HT-29 (cell line): ENCODE data around the gene AOPEP. TPM values are rescaled to one million over a fixed set of nuclear protein-coding genes. Genes with fewer than 3 reads are reported as not detected.

Experiments used
- DNase-seq: peaks from one replicate; pipeline ENCODE4 v3.0.0-alpha.2; 2015; ENCODE audit warnings: low spot score
- total RNA-seq: library from RNA; depleted of rRNA; stranded (reverse); fragments of >200 nt; shearing (Covaris generic); gene quantifications from 2 replicates; pipeline ENCODE4 v1.2.3, GENCODE V29; 2014

Gene AOPEP
- total RNA-seq, 1 experiment from 2014 or later, result 19.9 TPM

GRCh38 chr9:95093586-95093985, 367.1 kb downstream of the AOPEP start:
- no peak for DNase-seq

GRCh38 chr9:95094002-95094401, 367.5 kb downstream of the AOPEP start:
- no peak for DNase-seq

DNA sequence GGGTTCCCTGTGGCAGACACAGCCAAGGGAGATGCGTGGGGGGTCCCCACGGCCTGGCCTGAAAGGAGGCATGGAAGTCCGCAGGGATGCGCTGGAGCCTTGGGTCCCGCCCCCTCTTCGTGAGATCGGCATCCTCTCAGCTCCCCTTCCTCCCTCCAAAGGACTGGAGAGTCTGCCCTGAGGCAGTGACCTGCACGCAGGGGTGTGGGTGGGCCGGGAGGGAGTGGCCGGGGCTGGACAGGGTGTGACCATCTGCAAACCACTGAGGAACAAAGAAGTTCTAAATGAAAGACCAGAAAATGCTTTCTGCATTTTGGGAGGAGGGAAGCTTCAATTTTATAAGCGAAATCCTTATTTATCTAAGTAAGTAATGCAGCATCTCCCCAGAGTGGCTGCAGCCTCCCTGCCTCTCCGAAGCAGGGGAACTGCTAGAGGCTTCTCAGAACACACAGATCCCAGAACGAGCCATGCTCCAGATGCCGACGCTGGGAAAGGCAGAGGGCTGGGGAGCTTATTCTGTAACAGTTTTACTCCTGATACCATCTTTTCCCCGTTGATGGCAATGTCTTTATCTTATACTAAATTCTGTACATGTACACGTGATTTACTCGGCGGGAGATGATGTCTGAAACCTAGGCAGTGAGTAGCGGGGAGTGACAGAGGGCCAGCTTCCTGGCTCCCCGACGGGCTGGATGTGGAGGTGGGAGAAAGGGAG, 369.3 kb downstream of the AOPEP start:
- DNase-seq, result no peak

- no peak for DNase-seq
Observed at GRCh38 chr9:95096381-95096780, 369.9 kb downstream of the AOPEP start.

DNA sequence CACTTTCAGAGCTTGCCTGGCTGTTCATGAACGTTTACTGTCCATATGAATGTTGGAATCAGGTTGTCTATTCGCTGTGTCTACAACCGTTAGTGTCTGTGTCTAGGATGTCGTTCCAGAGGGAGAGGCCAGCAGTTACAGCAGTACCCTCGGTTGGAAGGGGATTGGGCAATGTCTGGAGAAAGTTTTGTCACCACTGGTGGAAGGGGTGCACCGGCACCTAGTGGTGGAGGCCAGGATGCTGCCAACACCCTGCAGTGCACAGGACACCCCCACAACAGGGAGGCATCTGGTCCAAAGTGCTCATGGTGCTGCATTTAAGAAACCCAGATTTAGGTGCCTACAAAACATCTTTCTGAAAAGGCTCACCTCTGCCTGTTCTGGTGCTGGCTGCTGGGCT, 370.3 kb downstream of the AOPEP start:
- peak; percentile 26 for DNase-seq

DNA sequence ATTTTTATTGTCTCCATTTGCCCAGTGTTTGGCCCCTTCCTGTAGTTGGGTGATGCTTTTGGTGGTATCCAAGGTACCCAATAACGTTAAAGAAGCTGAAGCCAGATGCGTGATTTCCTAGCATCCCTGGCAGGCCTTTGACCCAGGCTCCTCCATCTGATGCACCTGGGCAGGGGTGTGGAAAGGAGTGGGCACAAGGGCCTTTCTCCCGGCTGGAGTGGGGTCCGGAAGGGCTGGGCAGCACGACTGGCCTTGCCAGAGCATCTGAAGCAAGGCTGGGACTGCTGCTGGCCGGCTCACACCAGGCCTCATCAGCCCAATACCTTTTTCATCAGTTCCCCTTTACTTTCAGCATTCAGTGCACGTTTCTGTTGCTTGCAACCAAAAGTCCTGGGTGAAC, 370.8 kb downstream of the AOPEP start:
- no peak for DNase-seq

DNA sequence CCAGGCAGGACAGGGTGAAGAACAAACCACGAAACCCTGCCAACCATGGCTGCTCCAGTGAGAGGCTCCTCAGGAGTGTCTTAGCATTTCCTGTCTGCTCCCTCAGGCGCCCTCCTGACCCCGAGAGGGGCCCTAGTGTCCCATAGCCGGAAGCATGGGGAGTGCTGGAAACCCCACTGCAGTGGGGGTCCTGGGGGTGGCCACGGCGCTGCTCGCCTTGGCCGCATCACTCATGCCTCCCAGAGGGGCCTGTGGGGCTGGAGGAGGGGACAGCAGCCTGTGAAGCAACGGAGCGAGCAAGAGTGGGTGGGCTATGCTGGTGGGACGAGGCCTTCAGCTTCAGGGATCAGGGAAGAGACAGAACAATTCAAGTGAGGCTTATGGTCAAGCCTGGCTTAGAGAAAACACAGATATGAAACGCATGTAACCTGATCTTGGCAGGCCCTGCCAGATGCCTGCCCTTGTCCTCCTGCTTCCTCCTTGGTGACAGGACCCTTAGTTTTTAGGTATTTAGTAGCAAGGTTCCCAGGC, 372.0 kb downstream of the AOPEP start:
- DNase-seq, result no peak

- no peak for DNase-seq
Observed at GRCh38 chr9:95099321-95100070, 373.0 kb downstream of the AOPEP start.

- no peak for DNase-seq
Observed at GRCh38 chr9:95100071-95100627, 373.6 kb downstream of the AOPEP start.

DNA sequence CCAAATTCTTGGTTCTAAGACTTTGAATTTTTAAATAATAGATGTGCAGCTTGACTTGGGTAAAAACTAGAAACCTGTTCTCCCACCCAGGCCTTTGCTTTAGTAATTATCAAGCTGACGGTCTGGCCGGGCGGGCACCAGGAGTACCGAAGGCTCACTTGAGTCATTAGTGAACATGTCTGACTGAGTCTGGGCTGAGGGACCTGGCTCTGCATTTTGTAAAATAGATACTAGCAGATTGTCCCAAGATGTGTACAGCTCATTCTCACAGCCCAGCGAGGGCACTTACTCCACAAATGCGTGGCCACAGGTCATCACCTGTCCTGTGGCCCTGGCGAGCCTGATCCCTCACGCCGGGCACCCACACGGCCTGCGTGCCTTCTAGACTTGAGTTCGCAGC, 374.8 kb downstream of the AOPEP start:
- no peak for DNase-seq

- no peak for DNase-seq
Observed at GRCh38 chr9:95102001-95102433, 375.5 kb downstream of the AOPEP start.

GRCh38 chr9:95102572-95102971, 376.1 kb downstream of the AOPEP start:
- DNase-seq, result no peak

DNA sequence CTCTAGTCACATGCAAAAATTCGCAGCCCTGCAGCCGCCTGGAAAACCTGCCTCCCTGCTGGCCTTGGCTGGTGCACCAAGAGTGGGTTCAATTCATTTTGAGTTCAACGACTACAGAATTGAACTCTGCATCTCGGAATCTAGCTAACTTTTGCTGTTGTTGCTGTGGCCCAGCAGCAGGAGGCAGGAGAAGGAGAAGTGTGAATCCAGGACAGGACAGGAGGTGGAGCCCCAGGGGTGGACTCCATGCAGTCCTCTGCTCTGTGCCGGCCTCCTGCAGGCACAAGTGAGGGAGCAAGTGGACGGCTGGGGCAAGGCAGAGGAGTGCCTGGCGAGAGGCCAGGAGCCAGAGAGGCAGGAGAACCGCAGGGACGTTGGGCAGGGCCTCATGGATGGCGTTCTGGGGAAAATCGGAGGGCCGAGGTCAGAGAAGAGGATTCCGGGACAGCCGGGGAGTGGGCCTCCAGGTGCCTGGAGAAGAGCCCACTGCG, 376.8 kb downstream of the AOPEP start:
- no peak for DNase-seq

- DNase-seq, result no peak
Observed at GRCh38 chr9:95103871-95104580, 377.5 kb downstream of the AOPEP start.

DNA sequence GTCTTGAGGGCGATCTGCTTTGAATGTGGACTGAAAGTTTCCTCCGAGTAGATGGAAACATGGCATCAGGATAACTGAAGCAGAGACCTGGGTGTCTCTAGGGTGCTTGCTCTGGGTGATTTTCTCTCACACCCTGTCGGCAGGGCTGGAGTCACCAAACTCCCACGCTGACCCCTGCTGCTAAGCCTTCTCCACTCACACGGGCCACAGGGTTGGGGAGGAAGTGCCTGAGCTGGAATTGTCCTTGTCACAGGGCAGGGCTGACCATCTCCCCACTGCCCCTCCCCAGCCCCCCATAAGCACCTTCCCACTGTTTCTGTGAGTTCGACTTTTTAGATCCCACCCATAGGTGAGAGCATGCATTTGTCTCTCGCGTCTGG, 378.1 kb downstream of the AOPEP start:
- DNase-seq, result no peak

GRCh38 chr9:95104980-95105379, 378.5 kb downstream of the AOPEP start:
- DNase-seq, result no peak

DNA sequence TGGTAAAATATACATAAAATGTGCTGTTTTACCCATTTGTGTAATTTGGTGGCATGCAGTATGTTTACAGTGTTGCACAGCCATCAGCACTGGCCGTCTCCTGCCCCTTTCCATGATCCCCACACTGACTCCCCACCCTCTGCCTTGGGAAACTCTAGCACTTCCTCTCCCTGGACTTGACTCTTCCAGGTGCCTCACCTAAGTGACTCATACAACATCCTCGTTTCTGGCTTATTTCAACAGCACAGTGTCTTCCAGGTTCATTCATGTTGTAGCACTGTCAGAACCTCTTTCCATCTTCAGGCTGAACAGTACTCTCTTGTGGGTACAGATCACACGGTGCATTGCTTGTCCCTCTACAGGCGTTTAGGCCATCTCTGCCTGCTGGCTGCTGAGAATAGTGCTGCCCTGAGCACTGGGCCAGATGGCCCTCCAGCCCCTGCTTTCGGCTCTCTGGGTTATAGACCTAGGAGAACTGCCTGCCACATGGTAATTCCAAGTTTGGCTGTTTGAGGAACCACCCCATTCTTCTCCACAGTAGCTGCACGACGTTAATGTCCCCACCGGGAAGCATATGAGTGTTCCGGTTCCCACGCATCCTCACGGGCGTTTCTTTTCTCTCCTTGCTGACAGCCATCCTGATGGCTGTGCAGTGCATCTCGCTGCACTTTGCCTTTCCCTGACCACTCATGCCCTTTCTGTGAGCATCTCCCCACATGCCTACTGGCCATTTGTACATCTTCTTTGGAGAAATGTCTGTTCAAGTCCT, 379.2 kb downstream of the AOPEP start:
- peak; percentile 53 for DNase-seq

GRCh38 chr9:95107001-95107749, 380.7 kb downstream of the AOPEP start:
- no peak for DNase-seq

DNA sequence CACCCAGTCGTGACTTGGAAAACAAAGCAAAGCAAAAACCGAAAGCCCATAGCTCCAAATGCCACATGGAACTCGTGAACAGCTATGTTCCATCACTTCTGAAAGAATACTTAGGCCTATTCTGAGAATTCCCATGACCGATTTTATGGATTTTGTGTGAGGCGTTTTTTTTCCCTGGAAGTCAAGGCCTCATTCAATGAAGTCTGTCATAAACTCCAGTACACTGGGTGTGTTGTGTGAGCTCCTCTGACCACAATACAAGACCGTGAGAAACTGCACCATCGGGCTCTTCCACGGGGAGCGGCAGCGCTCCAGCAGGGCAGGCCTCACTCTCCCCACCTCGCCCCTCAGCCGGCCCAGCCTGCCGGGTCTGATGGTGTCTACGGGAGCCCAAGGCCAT, 381.5 kb downstream of the AOPEP start:
- DNase-seq, result no peak

- no peak for DNase-seq
Observed at GRCh38 chr9:95108777-95109176, 382.3 kb downstream of the AOPEP start.
